HG03354 (cell line): ENCODE data around the gene TRIM31.
A peak's percentile ranks its signal among the peaks of the same experiment; 100 is the strongest.

ENCODE experiments used
- ATAC-seq: cut with Tn5 transposase; IDR thresholded peaks from one replicate; pipeline ENCODE4 v1.9.1; 2021; ENCODE audit warnings: mild to moderate bottlenecking; ENCODE audit not compliant: unreplicated experiment, poor library complexity, severe bottlenecking

Gene TRIM31

GRCh38 chr6:30093951-30094661, 18.8 kb downstream of the TRIM31 start:
- no peak for ATAC-seq

- no peak for ATAC-seq
These were observed 19.9 kb downstream of the TRIM31 start for GRCh38 chr6:30092852-30093543.

GRCh38 chr6:30091577-30092381, 21.1 kb downstream of the TRIM31 start:
- ATAC-seq = no peak

GRCh38 chr6:30087876-30088275, 25.0 kb downstream of the TRIM31 start:
- ATAC-seq = no peak

- ATAC-seq = no peak
These were observed 35.7 kb downstream of the TRIM31 start for GRCh38 chr6:30077218-30077617.

- ATAC-seq = no peak
These were observed 36.8 kb downstream of the TRIM31 start for GRCh38 chr6:30075790-30076732.

GRCh38 chr6:30075094-30075789, 37.6 kb downstream of the TRIM31 start, which contains the start of gene RNF39:
TSS of gene RNF39 (minus strand) at chr6:30075769. CDS start at chr6:30075585, 184 bp downstream.
- no peak for ATAC-seq

- ATAC-seq = no peak
These were observed 38.4 kb downstream of the TRIM31 start for GRCh38 chr6:30074331-30075093.

- no peak for ATAC-seq
These were observed 39.2 kb downstream of the TRIM31 start for GRCh38 chr6:30073489-30074235.

- ATAC-seq = no peak
These were observed 41.0 kb downstream of the TRIM31 start for GRCh38 chr6:30071858-30072257.

- ATAC-seq = no peak
These were observed 41.6 kb downstream of the TRIM31 start for GRCh38 chr6:30071081-30071818.

- ATAC-seq = no peak
These were observed 45.3 kb downstream of the TRIM31 start for GRCh38 chr6:30067460-30068139.

- peak; percentile 96 for ATAC-seq
These were observed 46.1 kb downstream of the TRIM31 start, which contains the start of gene PPP1R11 for GRCh38 chr6:30066577-30067459. TSS of gene PPP1R11 (plus strand) at chr6:30067198. CDS start at chr6:30067411, 213 bp downstream.

GRCh38 chr6:30066082-30066481, 46.8 kb downstream of the TRIM31 start:
- ATAC-seq = no peak

GRCh38 chr6:30063315-30063714, 49.6 kb downstream of the TRIM31 start:
- no peak for ATAC-seq
